GM18870 (cell line): ENCODE data around the gene MYRFL.
A peak's percentile ranks its signal among the peaks of the same experiment; 100 is the strongest.
"Not testable (repeated sequence)": the region's sequence is repeated elsewhere in the genome, so short reads cannot be mapped to it uniquely, and the experiment has no call there.

Source experiments
- ATAC-seq: cut with Tn5 transposase; IDR thresholded peaks from one replicate; pipeline ENCODE4 v1.9.1; 2021; ENCODE audit warnings: moderate library complexity; ENCODE audit not compliant: unreplicated experiment

The MYRFL gene

GRCh38 chr12:69824966-69825560, at the start of gene MYRFL:
MYRFL (plus strand) TSS chr12:69825227; CDS start chr12:69825518, 291 bp downstream.
- ATAC-seq: no peak

- no peak for ATAC-seq
Measured at GRCh38 chr12:69779928-69780327, 45.1 kb upstream of the MYRFL start.

DNA sequence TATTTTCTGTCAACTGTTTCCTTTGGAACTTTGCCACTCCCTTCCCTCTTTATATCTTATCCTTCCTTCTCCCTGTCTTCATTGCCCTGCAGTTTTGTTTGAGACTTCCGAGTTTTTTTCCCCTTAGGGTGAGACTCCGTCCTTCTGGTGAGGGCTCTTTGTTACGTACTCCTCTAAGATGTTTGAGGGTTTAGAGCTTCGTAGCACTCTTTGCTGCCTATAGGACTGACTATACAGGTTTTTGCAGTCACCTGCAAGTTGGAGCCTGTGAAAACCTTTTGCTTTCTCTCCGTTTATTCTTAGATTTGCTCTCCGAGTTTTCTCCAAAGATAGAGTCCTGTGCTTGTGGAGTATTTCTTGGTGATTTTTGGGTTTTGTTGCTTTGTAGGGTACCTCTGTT, 41.7 kb upstream of the MYRFL start:
- no peak for ATAC-seq

GRCh38 chr12:69789351-69789750, 35.7 kb upstream of the MYRFL start:
- no peak for ATAC-seq

DNA sequence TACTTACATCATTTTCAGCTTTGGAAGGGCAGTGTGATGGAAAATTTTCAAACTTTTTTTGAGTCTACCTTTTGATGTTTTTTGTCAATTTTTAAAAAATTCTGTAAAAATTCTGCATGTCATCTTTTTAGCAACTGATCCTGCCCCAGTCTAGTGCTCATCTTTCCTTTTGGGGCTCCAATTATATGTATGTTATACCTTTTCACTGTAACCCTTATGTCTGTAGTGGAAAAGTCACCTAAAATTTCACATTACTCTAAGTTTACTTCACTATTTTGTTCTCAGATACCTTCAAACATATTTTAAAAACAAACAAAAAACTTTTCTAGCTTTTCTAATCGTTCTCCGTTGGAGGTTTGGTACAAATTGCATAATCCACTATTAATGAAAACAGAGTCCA, 32.5 kb upstream of the MYRFL start:
- ATAC-seq: no peak

- not testable (repeated sequence) for ATAC-seq
Measured at GRCh38 chr12:69807101-69807897, 17.7 kb upstream of the MYRFL start.

GRCh38 chr12:69810870-69811498, 14.0 kb upstream of the MYRFL start:
- ATAC-seq: no peak

- peak; percentile 71 for ATAC-seq
Measured at GRCh38 chr12:69816082-69816481, 8.9 kb upstream of the MYRFL start.

DNA sequence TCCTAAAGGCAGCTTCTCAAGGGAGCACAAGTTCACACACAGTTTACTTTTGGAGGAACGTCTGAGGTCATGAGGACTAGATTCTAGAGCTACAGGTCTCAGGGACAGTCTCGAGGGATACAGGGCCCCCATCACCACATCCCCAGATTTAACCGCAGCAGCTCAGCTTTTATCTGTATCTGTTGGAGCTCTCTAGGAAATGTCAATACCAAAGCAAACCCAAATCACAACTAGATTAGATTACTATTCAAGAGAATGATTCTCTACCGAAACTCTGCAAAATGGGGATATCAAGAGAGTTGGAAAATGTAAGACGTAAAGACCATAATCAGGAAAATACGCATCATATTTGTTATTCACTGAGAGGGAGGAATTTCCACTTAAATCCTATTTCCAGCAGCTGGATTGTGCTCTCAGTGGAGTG, 4.0 kb upstream of the MYRFL start:
- ATAC-seq: no peak

DNA sequence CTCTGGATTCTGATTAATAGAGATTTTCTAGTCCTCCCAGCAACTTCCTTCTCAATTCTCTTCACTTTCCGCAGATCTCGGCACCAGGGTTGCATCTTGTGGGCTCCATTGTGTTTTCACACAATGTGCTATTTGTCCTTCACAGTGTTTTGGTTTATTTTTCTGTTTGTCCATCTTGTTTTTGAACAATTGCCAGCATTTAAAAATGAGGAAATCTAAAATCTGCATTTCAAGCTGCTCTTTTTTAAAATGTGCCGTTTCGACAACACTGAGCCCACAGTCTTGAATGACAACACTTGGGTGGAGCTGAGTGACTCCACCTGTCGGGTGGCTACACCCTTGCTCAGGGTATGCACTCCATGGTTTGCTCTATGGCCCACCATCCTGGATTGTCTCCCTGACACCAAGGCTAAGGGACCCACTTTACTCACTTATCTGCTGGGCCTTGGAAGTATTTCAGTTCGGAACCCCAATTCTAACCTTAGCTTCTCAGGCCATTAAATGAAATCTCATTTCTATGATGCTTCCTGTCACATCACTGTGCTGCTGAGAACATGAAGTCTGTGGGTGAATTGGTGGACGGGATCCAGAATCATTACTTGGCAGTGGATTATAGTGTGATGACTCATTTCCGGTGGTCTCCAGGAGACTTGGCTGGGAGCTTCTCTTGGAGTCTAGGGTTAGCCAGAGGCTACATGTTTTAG, 3.4 kb upstream of the MYRFL start:
- ATAC-seq: no peak

GRCh38 chr12:69822201-69822860, 2.7 kb upstream of the MYRFL start:
- no peak for ATAC-seq

GRCh38 chr12:69824028-69824427, 999 bp upstream of the MYRFL start:
- no peak for ATAC-seq

GRCh38 chr12:69828897-69829296, 3.9 kb downstream of the MYRFL start:
- ATAC-seq: no peak

- ATAC-seq: no peak
Measured at GRCh38 chr12:69833696-69834095, 8.7 kb downstream of the MYRFL start.

- no peak for ATAC-seq
Measured at GRCh38 chr12:69834147-69834546, 9.1 kb downstream of the MYRFL start.

DNA sequence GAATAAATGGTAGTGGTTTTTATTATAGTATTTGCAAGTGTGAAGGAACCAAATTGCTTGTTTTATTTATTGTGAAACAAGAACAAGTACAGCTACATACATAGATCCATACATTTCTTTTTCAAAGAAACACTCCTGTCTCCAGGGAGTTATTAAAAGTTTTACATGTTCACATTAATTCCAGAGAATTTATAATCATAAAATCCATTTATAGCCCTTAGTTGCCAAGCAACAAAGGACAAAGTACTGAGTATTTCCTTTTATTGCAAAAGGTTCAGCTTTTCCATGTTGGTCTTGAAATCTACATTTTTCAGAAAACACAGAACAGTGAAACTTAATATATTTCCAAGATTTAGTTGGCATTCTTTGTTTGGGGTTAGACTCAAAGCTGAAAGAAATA, 9.5 kb downstream of the MYRFL start:
- no peak for ATAC-seq

GRCh38 chr12:69835081-69835480, 10.1 kb downstream of the MYRFL start:
- ATAC-seq: no peak

DNA sequence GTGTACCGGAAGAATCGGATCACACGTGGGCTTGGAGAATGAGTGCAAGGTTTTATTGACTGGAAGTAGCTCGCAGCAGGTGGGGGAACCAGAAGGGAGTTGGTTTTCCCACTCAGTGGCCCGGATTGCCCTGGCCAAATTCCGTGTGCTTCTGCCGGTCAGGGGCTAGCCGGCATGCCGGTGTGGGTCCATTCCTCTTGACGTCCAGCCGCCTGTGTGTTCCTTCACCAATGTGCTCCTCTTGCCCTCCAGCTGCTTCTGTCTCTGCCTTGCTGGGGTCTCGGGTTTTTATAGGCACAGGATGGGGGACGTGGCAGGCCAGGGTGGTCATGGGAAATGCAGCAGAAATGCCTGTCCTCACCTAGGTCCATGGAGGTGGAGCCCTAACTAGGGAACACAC, 11.0 kb downstream of the MYRFL start:
- ATAC-seq: no peak

- ATAC-seq: no peak
Measured at GRCh38 chr12:69837191-69837590, 12.2 kb downstream of the MYRFL start.

- ATAC-seq: no peak
Measured at GRCh38 chr12:69837657-69838415, 12.8 kb downstream of the MYRFL start.
